Mesendoderm (in vitro differentiated cells): ENCODE measurements around the gene CCND2.

Source experiments
- DNase-seq: peaks from one replicate; pipeline ENCODE4 v3.0.0; 2013
- H2AK5ac ChIP-seq: 2 replicates; pipeline ENCODE4 v1.6.1; 2013; ENCODE audit warnings: low read length, inconsistent platforms
- H2BK120ac ChIP-seq: 2 replicates; pipeline ENCODE4 v1.6.1; 2013; ENCODE audit warnings: low read depth, mild to moderate bottlenecking, low read length, moderate library complexity, mixed read lengths
- H2BK15ac ChIP-seq: replicated peaks from 2 replicates; pipeline ENCODE4 v1.6.1; 2013; ENCODE audit warnings: low read depth, mild to moderate bottlenecking, moderate library complexity
- H2BK5ac ChIP-seq: 2 replicates; pipeline ENCODE4 v1.6.1; 2013; ENCODE audit warnings: low read length, inconsistent platforms
- H3K18ac ChIP-seq: 2 replicates; pipeline ENCODE4 v1.6.1; 2013; ENCODE audit warnings: mild to moderate bottlenecking, low read length, mixed read lengths
- H3K23ac ChIP-seq: one replicate; pipeline ENCODE4 v1.6.1; 2013; ENCODE audit warnings: low read length
- H3K27ac ChIP-seq: 2 replicates; pipeline ENCODE4 v1.5.1; 2013; ENCODE audit warnings: low read depth, mild to moderate bottlenecking, inconsistent platforms, low read length, moderate library complexity
- H3K27me3 ChIP-seq: 2 replicates; pipeline ENCODE4 v1.6.1; 2013; ENCODE audit warnings: low read length, control low read depth, mild to moderate bottlenecking, inconsistent platforms; ENCODE audit not compliant: insufficient read depth, poor library complexity
- H3K36me3 ChIP-seq: 2 replicates; pipeline ENCODE4 v1.6.1; 2013; ENCODE audit warnings: low read length, inconsistent platforms; ENCODE audit not compliant: control insufficient read depth, insufficient read depth
- H3K4ac ChIP-seq: one replicate; pipeline ENCODE4 v1.6.1; 2013; ENCODE audit warnings: low read depth, mild to moderate bottlenecking, low read length, moderate library complexity
- H3K4me1 ChIP-seq: 2 replicates; pipeline ENCODE4 v1.6.1; 2013; ENCODE audit warnings: low read depth, low read length, inconsistent platforms; ENCODE audit not compliant: control insufficient read depth
- H3K4me2 ChIP-seq: 2 replicates; pipeline ENCODE4 v1.6.1; 2013; ENCODE audit warnings: low read length
- H3K4me3 ChIP-seq: 2 replicates; pipeline ENCODE4 v1.5.1; 2013; ENCODE audit warnings: mild to moderate bottlenecking, low read length
- H3K56ac ChIP-seq: one replicate; pipeline ENCODE4 v1.6.1; 2013; ENCODE audit warnings: low read length
- H3K79me1 ChIP-seq: 2 replicates; pipeline ENCODE4 v1.6.1; 2013; ENCODE audit warnings: low read length, inconsistent platforms
- H3K79me2 ChIP-seq: 2 replicates; pipeline ENCODE4 v1.6.1; 2013; ENCODE audit warnings: mild to moderate bottlenecking, low read length; ENCODE audit not compliant: control insufficient read depth, insufficient read depth
- H3K9ac ChIP-seq: 2 replicates; pipeline ENCODE4 v1.6.1; 2013; ENCODE audit warnings: low read length, inconsistent platforms
- H4K5ac ChIP-seq: one replicate; pipeline ENCODE4 v1.6.1; 2013; ENCODE audit warnings: low read length
- H4K8ac ChIP-seq: one replicate; pipeline ENCODE4 v1.6.1; 2013; ENCODE audit warnings: low read depth, mild to moderate bottlenecking, control low read depth, low read length, moderate library complexity
- WGBS: extraction: QIAGEN DNeasy Blood & Tissue Kit; methylation state at CpG from one replicate; pipeline ENCODE4 v1.1.7; 2013; ENCODE audit warnings: low lambda C conversion rate, missing lambda C conversion rate; ENCODE audit not compliant: insufficient coverage; ENCODE audit errors: extremely low coverage; 5-methylcytosine and 5-hydroxymethylcytosine counted together

CCND2 gene

DNA sequence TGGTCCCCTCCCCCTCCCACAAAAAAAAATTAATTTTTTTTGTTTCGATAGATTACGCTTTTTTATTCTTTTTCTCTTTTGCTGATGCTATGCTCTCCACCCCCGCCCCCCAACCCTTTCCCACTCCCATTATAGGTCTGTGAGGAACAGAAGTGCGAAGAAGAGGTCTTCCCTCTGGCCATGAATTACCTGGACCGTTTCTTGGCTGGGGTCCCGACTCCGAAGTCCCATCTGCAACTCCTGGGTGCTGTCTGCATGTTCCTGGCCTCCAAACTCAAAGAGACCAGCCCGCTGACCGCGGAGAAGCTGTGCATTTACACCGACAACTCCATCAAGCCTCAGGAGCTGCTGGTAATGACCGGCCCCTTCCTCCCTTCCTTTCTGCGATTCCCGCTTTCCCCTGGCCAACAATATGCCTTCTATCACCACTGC lies 2.3 kb downstream of the CCND2 start:
- Histone ChIP-seq H3K27me3 (no peaks in the 10 kb centered on the region), H4K8ac (no peak overlapping the region), H2BK15ac (no peak overlapping the region), H2BK5ac (no peak overlapping the region), H3K56ac (peak overlapping the region; percentile 96), H3K79me2 (peaks cover 64% of the 10 kb centered on the region), H4K5ac (no peak overlapping the region), H3K23ac (no peak overlapping the region), H3K18ac (peak overlapping the region; percentile 68), H3K9ac (peak overlapping the region; percentile 91), H3K36me3 (peaks cover 24% of the 10 kb centered on the region), H2BK120ac (no peak overlapping the region), H3K79me1 (peaks cover 19% of the 10 kb centered on the region), H2AK5ac (no peak overlapping the region), H3K4ac (peak overlapping the region; percentile 93), H3K4me2 (peak overlapping the region; percentile 84), H3K4me3 (peak overlapping the region; percentile 94), H3K4me1 (peaks cover 10% of the 10 kb centered on the region), H3K27ac (peak overlapping the region; percentile 26)
- DNase-seq = peak; percentile 53
- no CpG with 5 or more reads among the region's 14 CpGs for WGBS

DNA sequence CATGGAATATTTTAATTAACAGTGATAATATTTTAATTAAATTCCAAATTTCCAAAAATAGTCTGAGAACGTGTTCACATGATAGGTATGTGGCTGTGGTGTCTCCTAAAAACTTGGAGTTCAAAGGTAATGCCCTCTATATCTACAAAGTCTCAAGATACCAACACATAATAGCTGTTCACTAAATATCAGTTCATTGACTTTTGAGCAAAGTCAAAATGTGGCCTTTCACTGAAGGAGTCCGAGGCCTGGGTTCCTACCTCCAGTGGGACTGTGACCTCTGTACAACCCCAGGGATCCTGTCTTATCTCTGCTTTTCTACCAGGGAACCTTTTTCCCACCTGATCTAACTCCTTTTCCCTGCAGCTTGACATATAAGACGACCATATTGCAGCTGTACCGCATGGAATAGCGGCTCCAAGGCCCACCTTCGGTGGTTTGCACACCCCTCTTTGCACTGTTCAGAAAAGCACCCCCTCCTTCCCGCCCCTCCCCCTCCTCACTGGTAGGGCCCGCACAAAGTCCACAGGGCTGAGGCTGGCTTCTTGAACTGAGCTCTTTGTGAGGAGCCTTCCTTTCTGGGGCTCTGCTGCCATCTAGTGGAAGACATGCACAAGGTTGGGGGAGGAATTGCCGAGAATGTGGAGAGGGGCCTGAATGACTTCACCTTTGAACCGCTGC lies 3.1 kb downstream of the CCND2 start:
- WGBS = no CpG with 5 or more reads among the region's 10 CpGs
- H3K4ac ChIP-seq = no peak overlapping the region
- peaks cover 23% of the 10 kb centered on the region for H3K79me1 ChIP-seq
- H3K4me1 ChIP-seq = peaks cover 10% of the 10 kb centered on the region
- no peaks in the 10 kb centered on the region for H3K27me3 ChIP-seq
- peaks cover 26% of the 10 kb centered on the region for H3K36me3 ChIP-seq
- peaks cover 71% of the 10 kb centered on the region for H3K79me2 ChIP-seq
- H2AK5ac ChIP-seq = no peak overlapping the region
- H4K5ac ChIP-seq = no peak overlapping the region
- H3K27ac ChIP-seq = no peak overlapping the region
- no peak overlapping the region for H2BK15ac ChIP-seq
- H2BK5ac ChIP-seq = no peak overlapping the region
- H2BK120ac ChIP-seq = no peak overlapping the region
- H3K9ac ChIP-seq = peak overlapping the region; percentile 91
- H3K56ac ChIP-seq = peak overlapping the region; percentile 96
- peak; percentile 97 for DNase-seq
- H3K4me2 ChIP-seq = peak overlapping the region; percentile 84
- H3K23ac ChIP-seq = no peak overlapping the region
- no peak overlapping the region for H4K8ac ChIP-seq
- H3K18ac ChIP-seq = no peak overlapping the region
- peak overlapping the region; percentile 15 for H3K4me3 ChIP-seq

DNA sequence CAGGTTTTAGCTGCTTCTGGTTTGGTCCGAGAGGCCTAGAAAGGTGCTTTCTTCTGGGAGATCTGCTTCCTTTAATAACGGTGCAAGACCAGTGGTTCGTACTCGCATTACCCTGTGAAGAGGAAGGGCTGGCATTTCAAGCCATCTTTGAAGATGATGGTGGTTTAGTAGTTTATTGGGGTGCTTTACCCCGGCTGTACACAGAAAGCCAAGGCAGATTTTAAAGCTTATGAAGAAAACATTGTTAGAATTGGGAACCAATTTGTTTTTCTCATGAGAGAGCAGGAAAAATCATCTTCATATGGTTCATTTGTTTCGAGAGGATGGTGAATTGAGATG lies 3.6 kb downstream of the CCND2 start:
- Histone ChIP-seq H3K36me3 (peaks cover 29% of the 10 kb centered on the region), H3K79me1 (peaks cover 23% of the 10 kb centered on the region), H3K4ac (no peak overlapping the region), H3K79me2 (peaks cover 74% of the 10 kb centered on the region), H4K5ac (no peak overlapping the region), H2BK120ac (no peak overlapping the region), H3K27me3 (no peaks in the 10 kb centered on the region), H4K8ac (no peak overlapping the region), H2BK15ac (no peak overlapping the region), H3K27ac (no peak overlapping the region), H2AK5ac (no peak overlapping the region), H3K56ac (peak overlapping the region; percentile 87), H2BK5ac (no peak overlapping the region), H3K18ac (no peak overlapping the region), H3K4me2 (peak overlapping the region; percentile 45), H3K4me1 (peaks cover 10% of the 10 kb centered on the region), H3K4me3 (no peak overlapping the region), H3K23ac (no peak overlapping the region), H3K9ac (peak overlapping the region; percentile 67)
- DNase-seq = no peak
- no CpG with 5 or more reads among the region's 6 CpGs for WGBS

DNA sequence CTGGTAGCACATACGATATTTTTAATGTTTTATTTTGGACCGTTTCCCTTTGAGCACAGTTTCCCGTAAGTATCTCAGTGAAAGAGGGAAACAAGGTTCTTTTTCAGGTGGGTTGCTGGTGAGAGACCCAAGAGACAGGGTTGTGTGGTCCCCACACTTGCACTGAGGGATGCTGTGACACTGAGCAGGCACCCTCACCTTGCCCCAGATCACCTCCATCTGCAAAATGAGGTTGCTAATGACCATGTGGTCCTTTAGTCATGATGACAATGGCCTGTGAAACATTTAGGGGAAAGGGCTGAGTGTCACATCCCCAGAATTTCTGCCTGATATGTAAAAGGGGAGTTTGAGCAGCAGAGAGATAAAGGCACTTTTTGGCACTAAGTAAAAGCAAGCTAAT lies 4.3 kb downstream of the CCND2 start:
- no CpG with 5 or more reads among the region's 3 CpGs for WGBS
- peak overlapping the region; percentile 50 for H3K9ac ChIP-seq

DNA sequence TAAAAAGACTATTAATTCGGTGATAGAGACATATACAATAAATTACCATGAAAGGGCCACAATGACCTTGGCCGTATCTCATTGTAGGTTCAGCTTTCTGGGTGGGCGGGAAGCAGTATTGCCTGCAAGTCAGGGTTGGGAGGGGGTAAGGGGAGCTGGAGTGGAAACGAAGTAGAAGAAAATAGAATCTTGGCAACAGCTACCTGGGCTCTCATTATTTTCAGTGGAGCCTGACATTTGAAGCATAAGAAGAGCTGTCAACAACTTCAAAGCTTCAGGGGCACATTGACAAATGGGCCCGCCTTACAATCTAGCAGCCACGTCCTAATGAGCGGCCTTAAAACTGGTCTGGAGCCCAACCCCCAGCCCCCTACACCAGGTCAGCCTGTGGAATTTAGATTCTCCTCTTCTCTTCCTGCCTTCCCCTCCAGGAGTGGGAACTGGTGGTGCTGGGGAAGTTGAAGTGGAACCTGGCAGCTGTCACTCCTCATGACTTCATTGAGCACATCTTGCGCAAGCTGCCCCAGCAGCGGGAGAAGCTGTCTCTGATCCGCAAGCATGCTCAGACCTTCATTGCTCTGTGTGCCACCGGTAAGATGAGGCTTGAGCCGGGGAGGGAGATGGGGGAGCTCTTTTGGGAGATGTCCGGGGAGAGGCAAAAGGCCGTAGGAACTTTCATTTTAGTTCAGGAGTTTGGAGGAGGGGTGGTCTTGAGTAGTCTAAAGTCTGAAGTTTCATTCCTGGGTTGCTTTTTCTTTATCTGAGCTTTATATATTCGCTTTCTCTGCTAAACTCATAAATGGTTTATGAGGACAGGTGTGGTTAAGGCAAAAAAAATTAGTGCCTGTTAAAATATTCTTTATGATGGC lies 5.0 kb downstream of the CCND2 start:
- H3K27ac ChIP-seq = no peak overlapping the region

More for the DNA sequence above, 4.3 kb downstream of the CCND2 start:
- Histone ChIP-seq H3K56ac (no peak overlapping the region), H3K79me1 (peaks cover 29% of the 10 kb centered on the region), H3K4me1 (peaks cover 10% of the 10 kb centered on the region), H3K18ac (no peak overlapping the region), H3K4me2 (peak overlapping the region; percentile 10), H3K36me3 (peaks cover 36% of the 10 kb centered on the region), H4K8ac (no peak overlapping the region), H3K23ac (peak overlapping the region; percentile 59), H3K4me3 (no peak overlapping the region), H4K5ac (no peak overlapping the region), H3K27ac (no peak overlapping the region), H3K27me3 (no peaks in the 10 kb centered on the region), H2BK15ac (no peak overlapping the region), H3K4ac (no peak overlapping the region), H3K79me2 (peaks cover 81% of the 10 kb centered on the region), H2BK5ac (no peak overlapping the region), H2BK120ac (no peak overlapping the region), H2AK5ac (no peak overlapping the region)
- DNase-seq = no peak

More for the DNA sequence above, 5.0 kb downstream of the CCND2 start:
- WGBS = no CpG with 5 or more reads among the region's 15 CpGs
- Histone ChIP-seq H2BK5ac (no peak overlapping the region), H4K8ac (no peak overlapping the region), H3K18ac (no peak overlapping the region), H3K23ac (no peak overlapping the region), H3K4me2 (no peak overlapping the region), H4K5ac (no peak overlapping the region), H3K9ac (peak overlapping the region; percentile 17), H3K4me3 (no peak overlapping the region), H3K79me1 (peaks cover 30% of the 10 kb centered on the region), H3K27me3 (no peaks in the 10 kb centered on the region), H3K56ac (peak overlapping the region; percentile 26), H2BK120ac (no peak overlapping the region), H2BK15ac (no peak overlapping the region), H3K36me3 (peaks cover 37% of the 10 kb centered on the region), H3K4me1 (peaks cover 10% of the 10 kb centered on the region), H3K79me2 (peaks cover 84% of the 10 kb centered on the region), H3K4ac (no peak overlapping the region), H2AK5ac (no peak overlapping the region)
- no peak for DNase-seq
